Activated CD8-positive, alpha-beta memory T cell treated with anti-CD3 and anti-CD28 coated beads, Interleukin-2, amount 50 U/mL, for 48 hours (primary cell): ENCODE data around the gene TLX2.
"Not testable (repeated sequence)": the region's sequence is repeated elsewhere in the genome, so short reads cannot be mapped to it uniquely, and the experiment has no call there.

Experiments
- DNase-seq: peaks from one replicate; pipeline ENCODE4 v3.0.0-alpha.2; 2020

TLX2 gene

DNA sequence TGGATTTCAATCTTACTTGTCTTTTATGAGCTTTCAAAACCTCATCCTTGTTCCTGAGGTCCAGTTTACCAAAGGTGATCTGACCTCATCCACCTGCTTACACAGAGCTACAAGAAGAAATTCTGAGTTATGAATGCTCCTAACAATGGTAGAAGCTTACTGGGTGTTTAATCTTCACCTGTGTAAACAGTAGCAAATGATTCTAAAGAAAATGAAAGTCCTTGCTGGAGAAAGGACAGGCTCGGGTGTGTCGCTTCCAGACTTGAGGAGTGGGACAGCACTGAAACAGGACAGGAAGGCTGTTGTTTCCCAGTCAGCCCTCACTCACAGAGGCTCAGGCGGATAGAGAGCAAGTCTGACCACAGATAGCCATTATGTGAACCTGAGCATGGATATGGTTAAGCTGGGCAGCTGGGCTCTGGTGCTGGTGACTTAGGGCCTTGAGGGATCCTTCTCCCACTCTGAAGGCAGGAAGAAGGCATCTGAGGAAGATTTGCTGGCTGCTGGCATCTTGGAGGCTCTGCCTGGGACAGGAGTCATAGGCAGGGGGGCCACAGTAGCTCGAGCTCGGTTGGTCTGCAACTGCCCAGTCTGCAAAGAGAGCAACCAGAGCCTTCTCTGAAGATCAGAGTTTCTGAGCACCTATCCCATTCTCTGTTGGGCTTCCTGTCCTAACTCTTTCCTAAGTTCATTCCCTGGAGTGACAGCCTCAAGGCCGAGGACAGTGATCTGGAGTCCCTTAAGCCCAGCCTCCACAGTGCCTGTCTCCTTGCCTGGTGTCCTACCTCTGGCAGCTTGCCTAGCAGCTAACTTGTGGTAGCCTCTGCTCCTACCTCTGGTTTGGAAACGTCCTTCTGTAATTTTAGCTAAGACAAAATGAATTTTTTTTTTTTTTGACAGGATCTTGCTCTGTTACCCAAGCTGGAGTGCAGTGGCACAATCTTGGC is 44.3 kb downstream of the TLX2 start:
- DNase-seq: no peak

DNA sequence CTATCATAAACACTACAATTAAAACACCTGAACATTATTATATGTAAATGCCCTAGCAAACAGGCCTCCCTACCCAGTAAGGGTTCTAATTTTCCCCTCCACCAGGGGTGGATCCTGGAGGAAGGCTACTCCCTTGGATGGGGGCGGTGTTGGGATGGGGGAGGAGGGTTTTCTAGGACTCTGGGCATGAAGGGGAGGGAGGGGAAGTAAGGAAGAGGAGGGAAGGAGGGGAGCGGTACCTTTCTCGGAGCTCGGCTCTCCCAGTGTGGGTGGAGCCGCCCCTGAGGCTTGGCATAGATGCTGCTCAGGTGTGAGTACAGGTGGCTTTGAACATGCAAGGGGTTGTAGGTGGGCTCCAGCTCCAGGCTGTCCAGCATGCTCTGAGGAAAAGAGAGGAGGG is 45.7 kb downstream of the TLX2 start:
- no peak for DNase-seq

DNA sequence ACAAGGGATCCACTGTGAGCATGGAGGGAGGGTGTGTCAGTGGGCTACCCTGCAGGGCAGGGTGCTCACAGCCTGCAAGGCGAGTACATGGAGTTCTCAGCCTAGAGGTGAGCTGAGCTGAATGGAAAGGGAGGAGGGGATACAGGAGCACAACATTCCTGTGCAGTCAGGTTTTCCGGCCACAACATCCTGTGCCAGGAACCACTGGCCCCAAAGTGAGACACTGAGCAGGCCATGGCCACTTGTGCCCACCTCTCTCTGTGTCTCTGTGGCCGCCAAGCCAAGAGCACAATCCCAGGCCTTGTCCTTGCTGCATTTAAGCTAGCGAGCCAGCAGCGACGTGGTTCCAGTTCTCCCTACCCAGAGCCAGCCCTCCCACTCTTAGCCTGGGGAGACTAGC is 46.3 kb downstream of the TLX2 start:
- no peak for DNase-seq

DNA sequence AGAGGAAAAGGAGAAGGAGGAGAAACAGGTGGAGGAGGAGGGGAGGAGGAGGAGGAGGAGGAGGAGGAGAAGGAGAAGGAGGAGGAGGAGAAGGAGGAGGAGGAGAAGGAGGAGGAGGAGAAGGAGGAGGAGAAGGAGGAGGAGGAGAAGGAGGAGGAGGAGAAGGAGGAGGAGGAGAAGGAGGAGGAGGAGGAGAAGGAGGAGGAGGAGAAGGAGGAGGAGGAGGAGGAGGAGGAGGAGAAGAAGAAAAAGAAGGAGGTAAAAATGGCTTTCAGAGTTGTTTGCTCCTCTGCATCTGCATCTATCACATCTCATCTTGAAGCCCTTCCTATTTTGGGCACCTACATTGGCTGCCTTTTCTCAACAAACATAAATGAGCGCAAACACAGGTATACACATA is 46.8 kb downstream of the TLX2 start:
- not testable (repeated sequence) for DNase-seq

DNA sequence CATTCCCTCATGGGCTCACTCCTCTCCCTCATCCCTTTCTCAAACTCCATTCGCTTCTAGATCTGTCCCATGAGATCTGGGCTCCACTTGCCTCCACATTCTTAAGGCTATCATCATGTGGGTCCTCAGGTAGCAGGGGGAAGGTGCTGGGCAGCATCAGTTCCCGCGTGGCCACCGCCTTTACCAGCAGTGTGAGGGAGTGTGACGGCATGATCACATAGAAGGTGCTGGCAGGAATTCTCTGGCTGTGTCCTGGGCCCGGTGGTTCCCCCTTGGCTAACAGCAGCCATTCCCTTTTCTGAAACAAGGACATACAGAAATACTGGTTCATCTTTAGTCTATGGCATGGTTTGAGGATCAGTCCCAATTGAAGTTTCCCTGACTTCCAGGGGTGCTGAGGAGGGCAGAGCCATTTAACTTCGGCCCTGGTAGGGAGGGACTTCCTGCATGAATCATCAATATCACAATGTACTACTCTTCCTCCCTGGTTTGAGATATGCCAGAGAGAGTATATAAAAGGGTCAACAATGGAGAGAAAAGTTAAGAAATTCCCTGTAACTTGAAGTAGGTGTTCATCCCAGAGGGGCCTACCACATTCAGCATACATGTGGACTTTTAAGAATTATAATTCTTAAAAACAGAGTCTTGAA is 48.0 kb downstream of the TLX2 start:
- no peak for DNase-seq

DNA sequence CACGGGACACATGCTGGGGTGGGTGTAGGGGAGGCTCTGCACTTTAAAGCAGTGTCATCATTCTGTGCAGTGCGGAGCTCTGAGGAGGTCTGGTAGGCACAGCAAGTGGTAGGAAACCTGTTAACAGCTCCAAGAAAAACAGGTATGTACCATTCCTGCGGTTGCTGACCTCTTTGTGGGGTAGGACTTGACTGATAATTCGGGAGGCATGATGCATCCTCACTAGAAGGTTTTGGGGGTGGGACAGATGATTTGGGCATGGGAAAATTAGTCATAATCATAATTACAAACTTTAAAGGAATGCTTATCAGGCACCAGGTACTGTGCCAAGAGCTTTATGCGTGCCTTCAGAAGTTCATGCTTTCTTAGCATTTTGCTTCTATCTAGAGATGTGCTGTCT is 50.0 kb downstream of the TLX2 start:
- DNase-seq: no peak

DNA sequence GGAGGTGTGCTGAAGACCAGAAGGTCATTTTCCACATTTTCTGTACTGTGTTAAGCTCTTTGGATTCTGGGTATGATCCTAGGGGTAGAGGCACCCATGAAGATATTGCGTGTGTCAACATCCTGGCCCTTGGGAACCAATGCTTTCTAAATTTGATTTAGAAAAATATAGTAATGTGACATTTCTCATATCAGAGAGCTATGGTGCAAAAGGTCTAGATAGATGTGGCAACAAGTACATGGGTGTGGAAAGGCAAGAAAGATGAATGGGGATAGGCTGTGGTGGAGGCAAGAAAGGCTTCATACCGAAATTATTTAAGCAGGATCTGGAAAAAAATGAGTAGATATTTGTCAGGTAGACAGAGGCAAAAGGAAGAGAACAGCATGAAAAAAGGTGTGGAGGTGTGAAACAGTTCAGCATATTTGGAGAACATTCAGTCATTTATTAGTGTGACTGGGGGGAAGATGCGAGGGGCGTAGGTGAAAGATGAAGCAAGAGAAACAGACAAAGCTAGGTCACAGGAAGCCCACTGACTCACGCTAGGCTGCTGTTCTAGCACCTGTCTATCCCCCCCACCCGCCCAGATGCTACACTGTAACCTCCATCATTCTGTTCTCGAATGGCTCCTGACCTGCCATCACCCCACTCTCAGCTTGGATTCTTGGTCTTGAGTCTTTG is 52.0 kb downstream of the TLX2 start:
- no peak for DNase-seq

DNA sequence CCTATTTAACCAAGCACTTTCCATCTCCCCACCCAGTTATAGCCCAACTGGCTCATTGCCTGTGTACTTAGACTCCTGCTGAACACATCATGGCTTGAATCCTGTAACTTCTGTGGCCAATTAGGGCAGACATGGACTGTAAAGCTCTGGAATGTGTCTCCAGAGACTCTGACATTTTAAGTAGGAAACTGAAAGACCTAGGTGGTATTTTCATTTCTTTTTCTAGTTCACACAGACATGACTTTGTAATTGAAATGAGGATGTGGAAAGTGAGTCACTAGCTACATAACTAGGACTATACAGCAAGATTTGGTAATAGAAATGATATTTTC is 52.5 kb downstream of the TLX2 start:
- DNase-seq: no peak
